DND-41 (cell line): ENCODE data around the gene NEUROG1.

Experiments used
- ATAC-seq: fragments of 200-7000 bp; cut with Tn5 transposase; 3 replicates; pipeline ENCODE4 v1.9.1; 2021; ENCODE audit warnings: low read depth; ENCODE audit not compliant: insufficient read depth
- DNase-seq: peaks from one replicate; pipeline ENCODE4 v3.0.0-alpha.2; 2020
- H2AFZ ChIP-seq: 2 replicates; pipeline ENCODE4 v1.6.0; 2012; ENCODE audit warnings: low read depth, low read length
- H3K27ac ChIP-seq: 2 replicates; pipeline ENCODE4 v1.5.1; 2012; ENCODE audit warnings: low read length, inconsistent platforms
- H3K27me3 ChIP-seq: fragments of 200-600 bp; sonication (generic); 2 replicates; pipeline ENCODE4 v1.6.0; 2012; ENCODE audit warnings: low read length, mild to moderate bottlenecking, inconsistent platforms; ENCODE audit not compliant: insufficient read depth, poor library complexity
- H3K36me3 ChIP-seq: 2 replicates; pipeline ENCODE4 v1.5.1; 2012; ENCODE audit warnings: low read length, inconsistent platforms; ENCODE audit not compliant: insufficient read depth
- H3K4me1 ChIP-seq: 2 replicates; pipeline ENCODE4 v1.5.1; 2012; ENCODE audit warnings: mild to moderate bottlenecking, low read length; ENCODE audit not compliant: insufficient read depth
- H3K4me2 ChIP-seq: 2 replicates; pipeline ENCODE4 v1.6.0; 2012; ENCODE audit warnings: mild to moderate bottlenecking, moderate library complexity, low read length, inconsistent platforms; ENCODE audit not compliant: insufficient read depth
- H3K4me3 ChIP-seq, 2 experiments: fragments of 200-600 bp in 1 of 2; shearing (Covaris generic) in 1 of 2; 2 replicates each; pipeline ENCODE4 v1.5.1; 2012 to 2016; ENCODE audit warnings: inconsistent platforms in 2 of 2, low read length in 2 of 2, mild to moderate bottlenecking in 2 of 2, low read depth in 1 of 2, moderate library complexity in 1 of 2
- H3K79me2 ChIP-seq: 2 replicates; pipeline ENCODE4 v1.6.0; 2012; ENCODE audit warnings: low read length, inconsistent platforms; ENCODE audit not compliant: insufficient read depth
- H3K9ac ChIP-seq: 2 replicates; pipeline ENCODE4 v1.6.0; 2012; ENCODE audit warnings: low read depth, mild to moderate bottlenecking, inconsistent platforms, low read length, moderate library complexity
- H3K9me3 ChIP-seq: 2 replicates; pipeline ENCODE4 v1.5.1; 2012; ENCODE audit warnings: low read length, moderate library complexity, mild to moderate bottlenecking, inconsistent platforms; ENCODE audit not compliant: insufficient read depth, severe bottlenecking
- H4K20me1 ChIP-seq: 2 replicates; pipeline ENCODE4 v1.6.0; 2012; ENCODE audit warnings: low read length; ENCODE audit not compliant: insufficient read depth
- CTCF ChIP-seq: IDR thresholded peaks from 2 replicates; pipeline ENCODE4 v1.5.1; 2012; ENCODE audit warnings: borderline replicate concordance, low read length, moderate library complexity, mild to moderate bottlenecking; ENCODE audit not compliant: poor library complexity, severe bottlenecking; ENCODE audit errors: extremely low read depth
- EZH2 ChIP-seq: IDR thresholded peaks from 3 replicates; pipeline ENCODE4 v1.6.1; 2012; ENCODE audit warnings: borderline replicate concordance, low read depth, mild to moderate bottlenecking, moderate library complexity, low read length, inconsistent platforms; ENCODE audit not compliant: severe bottlenecking

Gene NEUROG1

GRCh38 chr5:135568923-135569360 lies 33.2 kb upstream of the NEUROG1 start:
- no peaks in the 10 kb centered on the region for H4K20me1 ChIP-seq
- peak; percentile 16 for DNase-seq
- no peak overlapping the region for H2AFZ ChIP-seq
- H3K79me2 ChIP-seq, result no peaks in the 10 kb centered on the region
- no peaks in the 10 kb centered on the region for H3K4me1 ChIP-seq
- no peaks in the 10 kb centered on the region for H3K36me3 ChIP-seq
- no peak overlapping the region for H3K9ac ChIP-seq
- no peak overlapping the region for H3K4me3 ChIP-seq
- ATAC-seq, result peak; percentile 44
- peaks cover 22% of the 10 kb centered on the region for H3K27me3 ChIP-seq
- no peak overlapping the region for H3K4me2 ChIP-seq
- H3K9me3 ChIP-seq, result no peaks in the 10 kb centered on the region
- TF ChIP-seq EZH2, result no peak
- no peak for TF ChIP-seq CTCF
- H3K27ac ChIP-seq, result no peak overlapping the region

GRCh38 chr5:135568246-135568645 lies 32.5 kb upstream of the NEUROG1 start:
- Histone ChIP-seq H3K9ac (no peak overlapping the region), H3K79me2 (no peaks in the 10 kb centered on the region), H2AFZ (no peak overlapping the region), H3K27me3 (peaks cover 20% of the 10 kb centered on the region), H3K9me3 (no peaks in the 10 kb centered on the region), H3K27ac (no peak overlapping the region), H3K4me3 (no peak overlapping the region), H4K20me1 (no peaks in the 10 kb centered on the region), H3K4me2 (no peak overlapping the region), H3K36me3 (no peaks in the 10 kb centered on the region), H3K4me1 (no peaks in the 10 kb centered on the region)
- no peak for TF ChIP-seq EZH2
- TF ChIP-seq CTCF, result no peak
- ATAC-seq (no peak), DNase-seq (no peak)

- Histone ChIP-seq H3K9me3 (no peaks in the 10 kb centered on the region), H3K4me3 (no peak overlapping the region), H3K36me3 (no peaks in the 10 kb centered on the region), H2AFZ (no peak overlapping the region), H3K4me2 (no peak overlapping the region), H3K4me1 (no peaks in the 10 kb centered on the region), H3K27me3 (peaks cover 17% of the 10 kb centered on the region), H3K27ac (no peak overlapping the region), H3K79me2 (no peaks in the 10 kb centered on the region), H4K20me1 (no peaks in the 10 kb centered on the region), H3K9ac (no peak overlapping the region)
- no peak for TF ChIP-seq EZH2
- no peak for TF ChIP-seq CTCF
- DNase-seq (no peak), ATAC-seq (no peak)
Observed at GRCh38 chr5:135567661-135568060, 31.9 kb upstream of the NEUROG1 start.
